ENCODE measurements around the gene ZSWIM6.

The ZSWIM6 gene

DNA sequence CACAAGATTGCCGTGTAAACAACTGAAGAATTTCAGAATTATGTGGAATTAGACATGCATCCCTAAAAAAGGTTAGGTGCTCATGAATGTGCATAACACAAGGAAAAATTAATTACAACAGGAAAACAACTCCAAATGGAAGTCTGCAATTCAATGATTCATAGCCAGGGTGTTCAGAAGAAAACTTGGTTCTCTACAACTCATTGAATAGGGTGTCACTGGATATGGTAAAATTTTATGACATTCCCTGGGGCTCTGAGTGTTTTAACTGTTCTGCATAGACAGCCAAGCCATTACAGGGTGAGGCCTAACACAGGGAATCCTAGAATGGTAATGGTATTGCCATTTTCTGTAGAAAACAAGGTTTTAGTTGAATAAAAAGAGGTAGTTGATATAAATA, 24.4 kb upstream of the ZSWIM6 start:
- DNase-seq, result no peak

DNA sequence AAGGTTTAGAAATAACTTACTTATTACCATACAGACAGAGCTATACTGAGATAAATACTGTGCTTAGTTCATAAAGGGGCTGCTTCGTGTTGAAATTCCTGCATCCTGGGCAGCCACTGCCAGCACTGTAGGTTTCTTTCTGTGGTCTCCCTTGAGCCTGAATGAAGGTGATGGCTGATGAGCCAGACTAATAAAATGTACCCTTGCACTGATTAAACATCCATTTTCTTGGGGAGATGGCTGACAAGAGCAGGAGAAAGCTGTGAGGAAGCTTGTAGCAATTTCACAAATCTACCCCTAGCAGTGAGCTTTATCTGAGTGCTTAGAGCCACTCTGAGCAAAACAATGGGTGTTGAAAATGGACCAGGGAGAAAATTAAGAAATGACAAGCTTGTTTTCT, 23.3 kb upstream of the ZSWIM6 start:
- DNase-seq, result no peak

GRCh38 chr5:61309115-61309514, 22.9 kb upstream of the ZSWIM6 start:
- DNase-seq, result no peak

GRCh38 chr5:61311056-61311610, 20.9 kb upstream of the ZSWIM6 start:
- DNase-seq, result no peak

- DNase-seq, result no peak
Observed at GRCh38 chr5:61311836-61312808, 19.9 kb upstream of the ZSWIM6 start.

- peak; percentile 58 to 61 for DNase-seq
Observed at GRCh38 chr5:61313960-61314681, 17.9 kb upstream of the ZSWIM6 start.

- no peak for DNase-seq
Observed at GRCh38 chr5:61318376-61318775, 13.7 kb upstream of the ZSWIM6 start.

DNA sequence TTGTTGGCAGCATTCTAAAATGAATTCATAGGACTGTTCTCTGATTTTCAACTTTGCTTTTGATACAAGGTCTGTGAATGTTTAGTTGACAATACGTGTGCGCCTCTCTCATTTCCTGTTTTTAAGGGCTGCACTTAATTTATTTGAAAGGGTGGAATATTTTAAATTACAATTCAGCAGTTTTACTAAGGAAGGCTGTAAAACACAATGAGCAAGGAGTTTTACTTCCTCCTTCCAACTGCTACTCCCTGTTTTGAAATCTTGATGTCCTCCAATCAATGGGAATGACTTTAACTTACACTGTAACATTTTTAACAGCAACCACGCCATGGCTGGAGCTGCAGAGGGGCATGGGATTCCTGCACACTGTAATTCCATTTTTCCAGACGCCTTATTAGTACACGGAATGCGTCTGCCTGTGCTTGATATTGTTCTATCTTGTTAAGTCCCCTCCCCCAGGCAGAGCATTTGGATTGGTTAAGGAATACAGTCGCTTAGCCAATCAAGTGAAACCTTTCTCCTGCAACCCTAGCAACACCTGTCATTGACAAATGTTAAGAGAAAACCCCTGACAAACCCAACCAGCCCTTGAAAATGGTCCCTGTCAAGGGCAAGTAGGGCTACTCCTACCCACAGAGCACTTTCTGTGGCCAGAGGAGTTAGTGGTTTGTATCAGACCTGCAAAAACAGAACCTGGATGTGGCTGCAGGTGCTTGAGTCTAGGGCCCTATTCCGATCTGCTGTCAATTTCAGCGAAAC, 12.5 kb upstream of the ZSWIM6 start:
- DNase-seq, result peak; percentile 67 to 75

GRCh38 chr5:61320860-61321259, 11.2 kb upstream of the ZSWIM6 start:
- peak in 1 of 2 donors; percentile 54 for DNase-seq

DNA sequence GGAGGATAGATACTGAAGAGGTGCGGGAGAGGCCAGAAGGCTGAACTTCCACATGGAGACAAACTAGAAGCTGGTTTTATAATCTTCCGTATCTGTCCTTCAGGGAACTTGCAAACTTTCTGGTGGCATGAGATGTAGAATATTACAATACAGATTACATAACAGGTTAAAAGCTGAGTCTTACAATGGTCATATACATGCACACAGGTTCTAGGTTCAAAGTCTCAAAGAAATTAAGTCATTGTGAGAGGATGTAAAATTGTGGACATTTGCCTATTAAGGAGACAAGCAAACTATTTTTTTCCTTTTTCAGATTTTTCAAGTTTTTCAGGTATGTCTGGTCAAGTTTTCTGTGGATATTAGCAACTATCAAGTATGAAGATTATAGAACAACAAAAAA, 10.4 kb upstream of the ZSWIM6 start:
- DNase-seq, result no peak

GRCh38 chr5:61322738-61323725, 9.0 kb upstream of the ZSWIM6 start:
- peak in 1 of 2 donors; percentile 33 for DNase-seq

DNA sequence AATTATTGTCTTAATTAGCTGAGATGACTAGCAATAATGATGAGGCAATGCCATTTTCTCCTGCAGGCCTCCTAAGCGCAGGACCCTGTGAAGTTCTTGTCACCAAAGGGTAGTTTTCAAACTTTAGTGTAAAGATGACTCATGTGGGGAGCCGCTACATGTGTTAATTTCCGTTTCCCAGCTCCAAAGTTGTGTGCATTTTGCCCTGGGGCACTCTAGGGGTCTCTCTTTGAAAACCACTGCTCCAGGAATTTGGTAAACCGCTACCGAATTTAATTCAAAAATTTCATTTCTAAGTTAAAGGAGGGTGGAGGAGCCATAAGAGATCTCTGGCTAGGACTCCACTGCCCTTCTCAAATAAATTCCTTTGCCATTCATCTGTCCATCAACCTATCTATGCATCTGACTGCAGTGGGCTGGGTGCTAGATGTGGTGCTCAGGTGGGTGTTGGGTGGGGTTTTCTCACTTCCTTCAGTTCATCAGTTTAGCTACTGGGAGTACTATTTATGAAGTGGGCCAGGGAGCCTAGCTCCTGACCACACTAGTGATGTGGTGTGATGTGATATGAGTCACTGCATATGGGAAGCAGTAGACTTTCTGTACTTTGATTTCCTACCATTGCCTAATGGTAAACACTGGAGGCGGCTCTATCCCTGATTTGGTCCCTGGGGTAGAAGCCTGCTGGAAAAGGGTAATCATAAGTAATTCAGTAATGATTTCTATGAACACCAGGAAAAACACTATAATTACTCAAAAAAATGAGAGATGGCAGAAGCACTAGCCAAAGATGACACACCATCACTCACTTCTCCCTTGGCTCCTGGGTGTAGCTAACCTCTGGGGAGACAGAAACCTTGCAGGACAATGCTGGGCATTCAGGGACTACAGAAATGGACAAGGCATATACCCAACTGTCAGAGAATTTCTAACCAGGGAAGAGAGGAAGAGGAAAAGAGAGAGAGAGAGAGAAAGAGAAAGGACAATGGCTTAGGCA, 4.0 kb upstream of the ZSWIM6 start:
- DNase-seq, result peak; percentile 66 to 83

DNA sequence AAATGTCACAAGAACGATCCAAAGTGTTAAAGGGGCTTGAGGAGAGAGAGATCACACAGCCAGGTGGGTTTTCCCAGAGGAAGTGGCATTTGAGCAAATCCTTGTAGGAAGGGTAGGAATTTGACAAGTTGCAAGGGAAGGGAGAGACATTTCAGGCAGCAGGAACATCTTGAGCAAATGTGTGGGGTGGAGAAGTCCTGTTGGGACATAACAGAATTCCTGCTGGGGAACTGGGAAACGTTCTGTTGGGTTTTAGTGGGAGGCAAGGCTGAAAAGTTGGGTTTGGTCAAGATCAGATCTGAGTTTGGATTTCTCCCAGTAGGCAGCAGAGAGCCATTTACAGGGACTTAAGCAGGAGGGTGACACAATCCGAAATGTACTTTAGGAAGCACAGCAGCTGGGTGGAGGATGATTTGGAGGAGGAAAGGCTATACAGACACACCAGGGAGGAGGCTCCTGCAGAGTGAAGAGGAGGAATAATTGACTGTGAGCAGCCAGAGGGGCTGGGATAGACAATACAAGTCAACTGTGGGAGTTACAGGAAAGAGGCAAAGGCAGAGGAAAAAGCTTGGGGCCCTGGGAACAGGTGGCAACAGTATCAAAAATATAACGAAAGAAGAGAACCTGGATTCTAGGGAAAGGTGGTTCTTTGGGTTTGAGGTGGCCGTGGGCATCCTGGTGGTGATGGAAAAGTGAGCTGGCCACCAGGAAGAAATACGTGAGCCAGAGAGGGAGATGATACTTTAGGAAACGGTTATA, 3.1 kb upstream of the ZSWIM6 start:
- peak in 1 of 2 donors; percentile 28 for DNase-seq

DNA sequence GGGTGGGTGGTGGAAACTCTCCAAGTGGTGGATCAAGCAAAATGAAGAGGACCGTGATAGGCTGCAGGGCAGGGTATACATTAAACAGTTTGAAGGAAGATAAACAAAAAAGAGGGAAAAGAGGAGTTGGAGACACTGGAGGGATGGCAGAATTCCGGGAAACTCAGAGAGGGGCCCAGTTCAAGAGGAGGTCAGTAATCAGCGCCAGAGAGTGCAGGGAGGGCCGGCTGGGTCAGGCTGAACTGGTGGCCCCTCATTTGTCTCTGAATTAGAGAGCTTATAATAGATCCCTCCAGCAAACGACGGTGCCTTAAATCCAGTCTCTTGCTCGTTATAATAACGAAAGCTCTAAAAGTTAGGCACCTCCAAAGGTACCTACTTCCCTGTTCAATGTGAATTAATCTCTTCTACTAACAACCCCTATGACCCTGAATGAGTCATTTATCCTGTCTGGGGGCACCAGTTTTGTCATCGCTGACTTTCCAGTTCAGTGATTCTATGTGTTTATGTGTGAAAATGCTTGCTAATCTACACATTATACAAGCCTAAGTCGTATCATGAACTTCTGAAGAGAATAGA, 2.4 kb upstream of the ZSWIM6 start:
- peak; percentile 66 to 76 for DNase-seq

DNA sequence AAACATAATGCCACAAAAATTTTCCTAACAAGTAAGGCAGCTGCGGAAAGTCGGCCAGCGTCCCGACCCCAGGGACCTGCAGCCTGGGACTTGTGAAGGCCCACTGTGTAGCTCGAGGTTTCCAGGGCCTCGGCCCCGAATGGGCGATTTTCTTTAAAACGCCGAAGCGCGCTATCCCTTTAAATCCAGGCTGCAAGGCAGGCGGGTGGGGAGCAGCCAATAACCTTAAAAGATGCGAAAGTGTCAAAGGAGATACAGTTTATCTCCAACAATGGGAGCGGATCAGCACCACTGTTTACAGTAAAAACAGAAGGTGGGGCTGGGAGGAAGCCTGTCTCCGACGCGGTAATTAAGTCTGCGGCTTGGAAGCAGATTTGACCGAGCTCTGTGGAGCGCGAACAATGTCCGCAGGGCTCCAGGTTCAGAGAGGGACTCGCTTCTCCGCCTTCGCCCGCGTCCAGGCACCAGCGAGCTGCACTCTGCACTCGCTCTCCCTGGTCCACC, 1.7 kb upstream of the ZSWIM6 start:
- DNase-seq, result no peak

DNA sequence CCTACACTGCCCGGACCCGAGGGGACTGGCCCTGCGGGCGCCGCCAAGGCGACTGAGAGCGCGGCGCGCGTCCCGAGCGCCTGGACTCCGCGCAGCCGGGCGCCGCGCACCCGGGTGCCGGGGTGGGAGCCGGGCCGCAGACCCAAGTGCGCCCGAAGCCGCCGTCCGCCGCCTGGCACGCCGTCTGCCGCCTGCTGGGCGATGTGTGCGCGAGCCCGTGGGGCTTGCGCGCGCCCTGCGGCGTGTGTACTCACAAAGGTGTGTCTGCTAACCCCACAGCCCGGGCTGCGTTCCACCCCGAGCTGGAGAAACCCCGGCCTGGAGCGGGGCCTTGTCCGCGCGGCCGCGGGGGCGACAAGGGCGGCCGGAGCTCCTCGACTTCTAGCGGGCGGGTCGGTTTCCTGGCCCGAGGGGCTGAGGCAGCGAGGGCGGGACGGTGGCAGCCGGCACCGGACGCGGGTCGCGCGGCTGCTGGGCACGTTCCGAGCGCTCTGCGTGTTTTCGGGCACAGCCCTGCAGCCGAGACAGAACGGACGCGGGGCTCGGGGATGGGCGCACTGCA, 1.1 kb upstream of the ZSWIM6 start:
- peak; percentile 55 to 58 for DNase-seq

DNA sequence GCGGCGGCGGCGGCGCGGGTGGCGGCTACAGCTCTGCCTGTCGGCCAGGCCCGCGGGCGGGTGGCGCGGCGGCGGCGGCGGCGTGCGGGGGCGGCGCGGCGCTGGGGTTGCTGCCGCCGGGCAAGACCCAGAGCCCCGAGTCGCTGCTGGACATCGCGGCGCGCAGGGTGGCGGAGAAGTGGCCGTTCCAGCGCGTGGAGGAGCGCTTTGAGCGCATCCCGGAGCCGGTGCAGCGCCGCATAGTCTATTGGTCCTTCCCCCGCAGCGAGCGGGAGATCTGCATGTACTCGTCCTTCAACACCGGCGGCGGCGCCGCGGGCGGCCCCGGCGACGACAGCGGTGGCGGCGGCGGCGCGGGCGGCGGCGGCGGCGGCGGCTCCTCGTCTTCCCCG, 296 bp downstream of the ZSWIM6 start:
- DNase-seq, result peak in 1 of 2 donors; percentile 25

GRCh38 chr5:61332851-61333320, 828 bp downstream of the ZSWIM6 start:
- peak; percentile 37 to 47 for DNase-seq

Data from inflammatory macrophage treated with lipopolysaccharide for 1 hour (primary cell).